T-helper 9 cell (primary cell): ENCODE results near the gene AK8.
"Not testable (repeated sequence)": the region's sequence is repeated elsewhere in the genome, so short reads cannot be mapped to it uniquely, and the experiment has no call there.

ENCODE experiments used
- DNase-seq: peaks from one replicate; pipeline ENCODE4 v3.0.0-alpha.2; 2020

The AK8 gene

DNA sequence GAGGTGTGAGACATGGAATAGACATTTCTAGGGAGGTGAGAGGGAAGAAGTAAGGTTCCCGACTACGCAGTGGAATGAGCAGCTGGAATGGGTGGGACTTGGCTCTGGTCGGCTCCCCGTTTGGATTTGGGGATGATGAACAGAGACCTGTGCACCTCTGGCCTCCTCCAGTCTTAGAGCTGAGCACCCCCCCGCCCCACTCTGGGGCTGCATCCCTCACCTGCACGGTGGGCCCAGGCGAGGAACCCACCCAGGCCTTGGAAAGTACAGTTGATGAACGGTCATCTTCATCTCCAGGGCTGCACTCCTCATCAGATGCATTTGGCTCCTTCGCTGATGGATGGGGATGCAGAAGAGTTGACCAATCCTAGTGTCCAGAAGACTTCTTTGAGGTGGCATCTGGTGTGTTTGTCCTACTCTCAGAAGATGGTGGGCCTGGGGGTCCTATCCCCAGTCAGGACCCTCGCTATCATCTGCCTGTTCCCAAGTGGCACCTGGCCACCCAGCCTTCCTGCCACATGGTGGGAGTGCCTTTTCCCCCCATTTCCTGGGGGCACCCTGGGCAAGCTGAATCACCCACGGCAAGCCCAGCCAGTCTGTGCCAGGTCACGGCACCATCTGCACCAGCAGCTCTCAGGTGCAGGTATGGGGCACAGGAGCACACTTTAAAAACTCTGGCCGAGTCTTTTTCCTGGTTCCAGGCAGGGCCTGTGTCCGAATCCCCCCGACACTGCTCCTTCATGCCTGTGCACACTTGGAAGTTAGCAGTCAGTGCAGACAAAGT lies 137.4 kb downstream of the AK8 start:
- no peak for DNase-seq

DNA sequence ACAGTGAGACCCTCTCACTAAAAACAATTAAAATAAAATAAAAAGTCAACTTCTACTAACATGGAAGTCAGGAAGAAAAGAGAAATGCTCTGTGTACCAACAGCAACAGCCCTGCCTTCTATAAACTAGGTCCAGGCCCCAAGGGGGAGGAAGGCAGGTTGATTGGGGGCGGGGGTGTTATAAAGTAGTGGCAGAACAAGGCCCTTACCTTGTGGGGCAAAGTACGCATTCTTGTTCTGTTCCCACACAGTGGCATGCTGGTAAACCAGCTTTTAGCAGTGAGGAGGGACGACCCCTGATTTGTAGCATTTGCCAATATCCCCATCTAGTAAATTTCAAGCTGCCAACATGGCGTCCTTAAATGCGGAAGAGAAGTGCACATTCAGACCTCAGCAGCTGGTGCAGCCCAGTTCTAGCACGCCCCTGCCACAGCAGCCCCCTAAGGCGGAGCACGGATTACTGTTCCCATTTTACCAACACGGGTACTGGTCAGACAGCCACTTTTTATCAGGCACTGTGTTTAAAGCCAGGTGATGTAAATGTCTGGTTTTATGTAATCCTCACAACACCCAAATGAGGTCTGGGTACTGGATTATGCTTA lies 138.3 kb downstream of the AK8 start:
- no peak for DNase-seq

DNA sequence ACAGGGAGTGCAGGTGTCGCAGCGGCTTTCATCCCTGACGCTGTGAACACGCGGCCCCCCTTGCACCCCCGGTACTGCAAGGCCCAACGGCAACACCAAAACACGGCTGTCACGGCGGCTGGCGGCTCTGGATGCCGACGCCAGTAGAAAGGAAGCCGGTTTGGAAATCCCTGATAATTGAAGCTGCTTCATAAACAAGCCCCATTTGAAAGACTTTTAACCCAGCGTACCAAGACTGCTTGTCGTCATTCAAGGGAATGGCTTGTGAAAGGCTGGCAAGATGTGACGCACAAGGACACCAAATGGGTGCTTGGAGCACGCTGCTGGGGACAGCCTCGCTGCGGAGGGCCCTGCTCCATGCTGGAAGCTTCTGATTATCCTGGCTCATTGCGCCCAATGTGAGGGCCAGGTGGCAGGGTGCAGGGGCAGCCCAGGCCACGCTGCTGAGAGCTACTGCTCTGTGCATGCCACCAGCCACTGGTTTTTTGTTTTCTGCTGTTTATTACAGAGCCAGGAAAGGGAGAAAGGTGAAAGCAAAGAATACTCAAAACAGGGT lies 144.7 kb downstream of the AK8 start:
- no peak for DNase-seq

DNA sequence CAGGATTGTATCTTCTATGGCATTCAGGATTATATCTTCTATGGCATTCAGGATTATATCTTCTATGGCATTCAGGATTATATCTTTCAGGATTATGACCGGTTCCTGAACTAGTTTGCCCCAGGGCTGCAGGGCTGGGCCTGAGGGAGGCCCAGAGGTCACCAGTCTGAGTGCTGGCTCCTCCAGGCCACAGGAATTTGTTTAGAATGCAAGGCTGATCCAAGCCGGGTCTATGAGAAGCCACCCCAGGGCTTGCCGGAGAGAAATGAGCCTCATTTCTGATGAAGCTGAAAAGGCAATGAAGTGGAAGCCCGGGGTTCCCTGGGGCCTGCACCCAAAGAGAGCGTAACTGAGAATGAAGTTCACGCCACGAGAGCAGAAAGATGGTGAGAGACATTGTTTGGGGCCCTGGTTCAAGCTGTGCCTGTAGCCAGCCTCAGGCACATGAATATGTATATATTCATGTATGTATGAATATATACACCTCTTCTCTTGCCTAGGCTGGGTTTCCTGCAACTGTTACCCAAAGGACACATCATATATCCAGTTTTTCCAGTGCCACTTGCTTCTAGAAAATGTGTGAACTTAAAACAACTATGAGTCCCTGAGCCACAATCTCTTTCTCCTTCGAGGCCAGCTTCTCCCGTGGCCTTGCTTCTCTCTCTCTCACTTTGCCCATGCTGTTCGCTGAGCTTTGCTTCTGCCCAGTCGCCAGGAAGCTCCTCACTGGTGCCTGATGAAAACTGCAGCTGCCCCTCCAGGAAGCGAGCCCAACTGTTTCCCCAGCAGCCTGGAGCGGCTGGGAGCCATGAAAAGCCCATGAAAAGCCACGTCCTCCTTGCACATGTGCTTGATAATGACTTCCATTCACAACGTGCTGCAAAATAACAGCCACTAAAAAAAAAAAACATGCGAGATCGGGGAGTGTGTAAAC lies 145.5 kb downstream of the AK8 start:
- no peak for DNase-seq

DNA sequence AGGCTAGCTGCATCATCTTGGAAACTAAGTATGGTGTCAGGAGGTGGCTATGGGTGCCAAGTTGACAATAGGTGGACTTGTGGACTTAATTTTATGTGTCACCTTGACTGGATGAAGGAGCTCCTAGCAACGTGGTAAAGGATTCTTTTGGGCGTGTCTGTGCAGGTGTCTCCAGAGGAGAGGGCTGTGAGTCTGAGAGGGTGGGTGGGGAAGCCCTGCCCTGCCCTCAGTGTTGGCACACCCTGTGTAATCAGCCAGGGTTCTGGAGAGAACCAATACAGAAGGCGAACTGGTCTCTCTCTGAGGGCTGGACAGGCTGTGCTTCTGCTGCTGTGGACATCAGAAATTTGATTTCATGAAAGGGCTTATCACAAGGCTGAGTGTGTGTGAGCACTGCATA lies 146.9 kb downstream of the AK8 start:
- DNase-seq: no peak

DNA sequence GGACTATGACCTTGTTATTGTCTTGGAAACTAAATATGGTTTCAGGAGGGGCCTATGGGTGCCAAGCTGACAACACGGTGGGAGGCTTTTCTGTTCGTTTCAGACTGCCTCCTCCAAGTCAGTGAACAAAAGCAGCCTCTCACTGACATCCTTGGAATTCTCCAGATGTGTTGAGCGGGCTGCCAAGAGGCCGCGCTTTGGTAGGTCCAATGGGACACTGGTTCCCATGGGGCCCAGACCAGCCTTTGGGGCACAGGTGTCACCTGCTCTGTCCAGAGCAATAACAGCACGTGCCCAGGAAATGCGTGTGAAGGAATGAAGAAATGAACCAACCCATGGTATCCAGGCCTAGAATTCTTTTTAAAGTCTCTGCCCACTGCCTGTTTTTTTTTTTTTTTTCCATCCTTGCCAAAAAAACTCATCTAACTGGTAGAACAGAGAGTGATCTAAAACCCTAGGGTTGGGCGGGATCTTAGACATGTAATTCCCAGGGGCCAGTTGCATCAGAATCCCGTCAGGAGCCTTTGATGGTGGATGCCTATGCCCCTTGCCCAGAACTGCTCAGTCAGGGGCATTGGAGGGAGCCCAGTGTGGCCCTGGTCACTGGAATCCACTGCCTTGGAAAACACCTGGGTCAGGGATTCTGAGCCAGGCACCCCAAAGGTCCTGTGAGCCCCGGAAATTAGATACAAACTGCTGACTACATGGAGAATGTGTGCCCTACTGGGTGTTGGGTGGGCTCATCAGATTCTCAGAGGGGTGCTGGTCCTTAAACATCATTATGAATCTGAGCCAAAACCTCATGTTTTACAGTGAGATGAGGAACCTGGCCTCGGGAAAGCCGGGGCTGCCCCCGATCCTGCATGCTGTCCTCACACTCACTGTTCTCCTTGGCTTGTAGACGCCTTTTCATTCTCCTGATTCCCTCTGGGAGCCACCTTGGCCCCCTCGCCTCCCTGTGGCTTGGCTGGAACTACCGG lies 147.7 kb downstream of the AK8 start:
- no peak for DNase-seq

DNA sequence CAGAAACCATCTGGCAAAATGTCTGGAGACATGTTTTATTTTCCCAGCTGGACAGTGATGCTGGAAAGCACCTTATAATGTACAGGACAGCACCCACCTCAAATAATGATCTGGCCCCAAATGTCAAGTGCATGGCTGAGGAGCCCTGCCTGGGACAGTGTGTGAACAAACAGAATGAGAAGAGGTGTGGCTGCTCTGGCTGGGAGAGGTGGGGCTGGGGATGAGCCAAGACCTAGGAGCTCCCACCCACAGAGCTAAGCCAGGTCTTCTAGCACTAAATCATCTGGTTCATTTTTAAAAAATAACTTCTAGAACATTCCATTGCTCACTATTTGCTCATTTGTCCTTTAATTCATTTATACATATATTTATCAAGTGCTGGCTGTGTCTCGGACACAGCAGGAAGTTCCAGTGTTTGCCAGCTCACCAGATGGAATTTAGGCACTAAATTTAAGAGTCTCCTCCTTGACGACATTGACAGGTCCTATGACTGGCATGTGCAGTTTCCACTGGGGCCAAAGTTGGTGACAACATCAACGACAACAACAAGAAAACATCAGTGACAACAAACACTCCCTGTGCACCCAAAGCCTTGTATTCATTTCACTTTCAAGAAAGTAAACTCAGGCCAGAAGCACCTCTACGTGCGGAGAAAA lies 148.7 kb downstream of the AK8 start:
- no peak for DNase-seq

DNA sequence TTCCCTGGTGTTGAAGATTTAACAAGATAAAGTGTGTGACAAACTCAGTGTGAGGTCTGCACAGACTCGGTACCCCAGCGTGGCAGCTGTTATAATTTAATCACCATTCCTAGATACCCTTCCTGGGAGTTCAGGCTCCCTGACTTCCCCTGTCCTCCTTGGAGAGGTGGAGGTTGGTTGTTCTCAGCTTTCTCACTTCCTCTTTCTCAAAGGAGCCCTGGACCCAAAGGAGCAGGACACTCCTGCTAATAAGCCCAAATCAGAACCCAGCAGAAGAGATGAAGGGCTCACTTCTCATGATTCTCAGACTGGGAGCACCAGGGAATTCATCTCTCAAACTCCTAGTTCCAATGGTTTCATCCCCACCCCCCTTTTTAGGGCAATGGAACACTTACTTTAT lies 149.6 kb downstream of the AK8 start:
- DNase-seq: no peak

DNA sequence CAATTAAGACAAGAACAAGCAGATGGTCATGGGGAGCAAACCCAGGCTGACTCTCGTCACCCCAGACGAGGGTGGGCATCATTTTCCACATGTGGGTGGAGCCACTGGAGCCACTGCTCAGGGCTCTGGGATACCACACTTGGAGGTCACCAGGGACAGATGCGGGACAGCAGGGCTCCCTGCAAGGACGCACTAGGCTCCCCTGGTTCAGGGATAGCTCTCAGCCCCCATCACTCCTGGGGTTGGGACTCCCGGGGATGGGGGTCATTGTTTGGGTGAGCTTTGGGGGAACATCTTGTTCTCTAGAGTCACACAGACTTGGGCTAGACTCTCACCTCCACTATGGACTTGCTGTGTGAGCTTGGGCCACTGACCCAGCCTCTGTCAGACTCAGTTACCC lies 150.0 kb downstream of the AK8 start:
- no peak for DNase-seq

DNA sequence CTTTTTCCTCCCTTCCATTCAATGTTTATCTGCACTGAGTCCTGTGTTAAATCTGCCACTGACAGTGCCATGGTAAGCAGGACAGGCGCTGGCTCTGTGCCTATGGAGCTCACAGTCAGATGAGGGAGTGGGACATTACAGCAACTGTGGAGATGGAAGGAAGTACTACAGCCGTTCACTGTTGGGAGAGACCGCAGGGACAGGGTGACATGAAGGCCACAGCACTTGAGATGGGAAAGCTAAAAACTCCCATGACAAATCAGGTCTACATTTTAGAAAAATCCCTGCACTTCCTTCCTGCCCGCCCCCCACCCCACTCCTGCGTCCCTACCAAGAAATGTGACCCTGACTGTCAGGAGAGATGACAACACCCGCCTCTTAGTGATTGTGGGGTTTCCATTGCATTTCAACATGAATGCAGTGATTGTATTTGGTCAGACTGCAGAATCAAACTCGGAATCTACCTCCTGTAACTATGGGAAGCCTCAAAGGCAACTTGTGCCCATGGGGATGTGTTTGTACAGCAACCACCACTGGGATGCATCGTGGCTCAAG lies 151.4 kb downstream of the AK8 start:
- DNase-seq: no peak

DNA sequence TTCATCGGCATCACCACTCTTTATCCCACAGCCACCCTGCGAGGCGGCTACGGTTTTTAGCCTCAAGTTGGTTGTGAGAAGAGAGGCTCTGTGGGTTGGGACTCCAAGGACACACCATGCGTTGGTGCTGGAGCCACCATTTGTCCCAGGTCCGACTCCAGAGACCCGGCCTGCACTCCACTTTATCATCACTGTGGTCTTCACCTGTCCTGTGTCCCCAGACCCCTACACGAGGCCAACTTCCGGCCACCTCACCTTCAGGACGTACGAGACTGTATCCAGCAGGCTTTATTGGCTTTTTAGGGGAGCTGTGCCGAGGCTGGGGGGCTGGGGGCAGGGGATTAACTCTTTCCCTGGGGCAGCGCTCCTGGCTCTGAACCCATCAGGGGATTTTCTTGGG lies 152.8 kb downstream of the AK8 start:
- no peak for DNase-seq

DNA sequence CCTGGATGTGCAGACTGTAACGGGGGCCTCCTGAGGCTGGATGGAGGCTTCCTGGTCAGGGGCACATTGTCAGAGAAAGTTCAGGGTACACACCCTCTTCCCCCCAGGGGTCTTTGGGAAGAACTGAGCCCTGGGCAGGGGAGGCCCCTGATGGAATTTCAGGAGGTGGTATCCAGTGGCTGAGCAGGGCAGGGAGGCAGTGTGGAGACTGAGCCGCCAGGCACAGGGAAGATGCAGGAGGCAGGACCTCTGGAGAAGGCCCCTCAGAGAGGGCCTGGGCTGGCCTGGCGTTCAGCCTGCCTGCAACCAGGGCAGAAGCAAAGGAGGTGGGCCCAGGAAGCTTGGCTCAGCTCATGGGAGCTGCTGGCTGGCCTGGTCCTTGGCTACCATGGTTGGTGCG lies 154.3 kb downstream of the AK8 start:
- DNase-seq: no peak

DNA sequence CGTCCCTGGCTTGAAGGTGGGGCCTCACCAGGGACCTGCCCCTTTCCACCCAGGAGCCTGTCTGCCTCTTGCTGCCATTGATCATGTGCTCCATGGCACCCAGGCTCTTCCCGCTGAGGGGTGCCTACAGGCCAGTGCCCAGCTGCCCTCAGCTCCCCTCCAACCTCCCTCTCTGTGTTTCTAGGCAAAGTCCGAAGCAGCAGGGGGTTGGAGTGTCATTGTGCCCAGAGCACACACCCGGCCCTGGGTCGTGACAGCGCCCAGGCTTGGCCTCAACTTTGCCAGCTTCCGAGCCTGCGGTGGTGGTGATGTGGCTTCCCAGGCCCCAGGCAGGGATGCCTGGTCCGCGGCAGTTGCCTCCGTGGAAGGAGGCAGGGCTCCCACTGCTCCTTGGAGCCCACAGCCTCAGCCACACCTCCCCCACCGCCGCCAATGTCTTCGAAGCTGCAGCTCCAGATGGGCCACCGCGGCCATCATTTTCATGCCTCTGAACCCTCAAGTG lies 155.5 kb downstream of the AK8 start:
- DNase-seq: no peak

DNA sequence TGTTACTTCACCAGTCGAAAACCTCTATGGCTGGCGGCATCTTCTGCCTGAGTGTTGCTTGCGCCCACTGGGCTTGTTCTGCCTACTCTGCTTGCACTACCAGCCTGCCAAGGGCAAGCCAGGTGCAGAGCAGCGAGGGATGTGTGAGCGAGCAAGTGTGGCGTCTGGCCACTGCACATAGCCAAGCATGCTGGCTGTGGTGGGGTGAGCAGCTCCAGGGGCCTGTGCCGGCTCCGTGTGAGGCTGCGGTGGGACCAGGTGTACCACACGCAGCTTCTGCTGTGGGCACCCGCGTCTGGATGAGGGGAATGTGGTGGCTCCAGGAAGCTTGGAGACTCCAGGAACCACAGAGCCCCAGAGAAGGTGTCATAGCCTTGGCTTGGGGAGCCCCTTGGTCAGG lies 156.4 kb downstream of the AK8 start:
- no peak for DNase-seq

DNA sequence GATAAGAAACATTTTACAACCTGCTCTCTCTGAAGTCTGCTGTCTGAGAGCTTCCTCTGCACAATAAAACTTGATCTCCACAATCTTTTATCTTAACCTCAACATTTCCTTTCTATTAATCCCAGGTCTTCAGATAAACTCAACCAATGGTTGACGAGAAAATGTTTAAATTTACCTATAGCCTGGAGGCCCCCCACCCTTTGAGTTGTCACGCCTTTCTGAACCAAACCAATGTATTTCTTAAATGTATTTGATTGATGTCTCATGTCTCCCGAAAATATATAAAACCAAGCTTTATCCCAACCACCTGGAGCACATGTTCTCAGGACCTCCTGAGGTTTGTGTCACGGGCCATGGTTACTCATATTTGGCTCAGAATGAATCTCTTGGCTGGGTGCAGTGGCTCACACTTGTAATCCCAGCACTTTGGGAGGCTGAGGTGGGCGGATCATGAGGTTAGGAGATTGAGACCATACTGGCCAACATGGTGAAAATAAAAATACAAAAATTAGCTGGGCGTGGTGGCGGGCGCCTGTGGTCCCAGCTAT lies 159.6 kb downstream of the AK8 start:
- DNase-seq: not testable (repeated sequence)

DNA sequence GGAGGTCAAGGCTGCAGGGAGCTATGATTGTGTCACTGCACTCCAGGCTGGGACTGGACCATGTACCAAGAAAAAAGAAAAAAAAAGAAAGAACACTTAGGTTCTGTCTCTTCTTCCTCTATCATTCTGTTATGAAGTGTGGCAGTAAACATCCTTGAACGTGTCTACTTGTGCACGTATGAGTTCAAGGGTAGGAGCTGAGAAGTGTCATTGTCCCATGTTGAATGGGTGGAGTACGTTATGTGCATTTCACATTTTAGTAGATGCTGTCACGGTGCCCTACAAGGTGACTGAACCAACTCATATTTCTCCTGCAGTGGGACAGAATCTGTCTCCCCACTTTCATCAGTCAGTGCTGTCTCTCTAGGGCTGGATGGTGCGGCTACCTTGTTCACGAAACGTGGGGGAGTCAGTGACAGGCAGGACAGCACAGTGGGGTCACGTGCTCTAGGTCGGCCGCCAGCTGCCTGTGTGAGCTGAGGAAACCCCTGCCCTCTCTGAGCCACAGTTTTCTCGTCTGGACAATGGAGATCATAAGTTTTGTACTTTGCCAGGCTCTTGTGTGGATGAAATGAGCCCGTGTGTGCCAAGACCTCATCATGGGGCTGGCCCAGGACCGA lies 160.6 kb downstream of the AK8 start:
- DNase-seq: no peak

DNA sequence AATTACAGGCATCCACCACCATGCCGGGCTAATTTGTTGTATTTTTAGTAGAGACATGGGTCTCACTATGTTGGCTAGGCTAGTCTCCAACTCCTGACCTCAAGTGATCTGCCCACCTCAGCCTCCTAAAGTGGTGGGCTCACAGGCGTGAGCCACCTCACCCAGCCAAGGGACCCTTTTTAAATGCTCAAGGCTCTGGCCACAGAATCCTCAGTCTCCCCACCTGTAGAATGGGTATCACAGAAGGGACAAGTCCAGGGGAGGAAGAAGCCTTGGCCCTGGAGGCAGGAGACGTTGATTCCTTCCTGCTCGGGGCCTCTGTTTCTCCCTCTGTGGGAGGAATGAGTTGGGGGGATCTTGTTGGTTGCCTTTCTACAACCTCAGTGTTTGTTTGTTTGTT lies 162.1 kb downstream of the AK8 start:
- DNase-seq: no peak

DNA sequence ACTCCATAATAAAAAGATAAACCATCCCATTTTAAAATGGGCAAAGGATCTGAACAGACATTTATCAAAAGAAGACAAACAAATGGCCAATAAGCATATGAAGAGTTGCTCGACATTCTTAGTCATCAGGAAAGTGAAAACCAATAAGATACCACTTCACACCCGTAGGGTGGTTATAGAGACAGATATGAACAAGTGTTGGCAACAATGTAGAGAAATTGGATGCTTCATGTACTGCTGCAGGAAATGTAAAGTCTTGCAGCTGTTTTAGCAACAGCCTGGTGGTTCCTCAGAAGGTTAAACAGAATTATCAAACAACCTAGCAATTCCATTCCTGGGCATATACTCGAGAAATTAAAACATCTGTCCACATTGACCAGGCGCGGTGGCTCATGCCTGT lies 165.3 kb downstream of the AK8 start:
- DNase-seq: no peak

DNA sequence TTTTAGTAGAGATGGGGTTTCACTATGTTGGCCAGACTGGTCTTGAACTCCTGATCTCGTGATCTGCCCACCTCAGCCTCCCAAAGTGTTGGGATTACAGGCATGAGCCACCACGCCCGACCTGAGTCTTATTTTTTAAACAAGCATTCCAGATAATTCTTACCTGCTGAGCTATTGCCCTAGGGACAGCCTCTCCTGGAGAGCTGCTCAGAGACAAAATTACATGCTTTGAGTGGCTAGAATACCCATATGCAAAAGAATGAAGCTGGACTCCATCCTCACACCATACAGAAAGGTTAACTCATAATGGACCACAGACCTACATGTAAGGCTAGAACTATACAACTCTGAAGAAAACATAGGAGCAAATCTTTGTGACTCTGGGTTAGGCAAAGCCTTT lies 166.2 kb downstream of the AK8 start:
- DNase-seq: no peak

DNA sequence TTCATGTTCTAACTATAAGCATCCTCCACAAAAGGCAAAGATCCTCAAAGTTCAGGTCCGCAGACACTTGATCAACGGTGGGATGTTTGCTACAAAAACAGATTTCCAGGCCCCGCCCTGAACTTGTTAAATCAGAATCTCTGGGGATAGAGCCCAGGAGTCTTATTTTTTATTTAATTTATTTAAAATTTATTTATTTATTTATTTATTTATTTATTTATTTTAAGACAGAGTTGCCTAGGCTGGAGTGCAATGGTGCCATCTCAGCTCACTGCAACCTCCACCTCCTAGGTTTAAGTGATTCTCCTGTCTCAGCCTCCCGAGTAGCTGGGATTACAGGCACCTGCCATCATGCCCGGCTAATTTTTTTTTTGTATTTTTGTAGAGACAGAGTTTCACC lies 166.9 kb downstream of the AK8 start:
- not testable (repeated sequence) for DNase-seq
